HUES6 (cell line): ENCODE results near the gene ZFP36L1.

Experiments used
- H3K27ac ChIP-seq: 2 replicates; pipeline ENCODE4 v1.7.0; 2013; ENCODE audit warnings: low read depth, mild to moderate bottlenecking, low read length, inconsistent platforms
- H3K27me3 ChIP-seq: 2 replicates; pipeline ENCODE4 v1.6.1; 2013; ENCODE audit warnings: low read length; ENCODE audit not compliant: control insufficient read depth, insufficient read depth
- H3K36me3 ChIP-seq: 2 replicates; pipeline ENCODE4 v1.6.1; 2013; ENCODE audit warnings: low read length; ENCODE audit not compliant: control insufficient read depth, insufficient read depth
- H3K4me1 ChIP-seq: 2 replicates; pipeline ENCODE4 v1.6.1; 2013; ENCODE audit warnings: low read length; ENCODE audit not compliant: control insufficient read depth, insufficient read depth
- H3K4me3 ChIP-seq: 2 replicates; pipeline ENCODE4 v1.5.1; 2013; ENCODE audit warnings: low read depth, low read length
- H3K9ac ChIP-seq: one replicate; pipeline ENCODE4 v1.6.1; 2013; ENCODE audit warnings: mild to moderate bottlenecking, low read length
- H3K9me3 ChIP-seq: 2 replicates; pipeline ENCODE4 v1.6.1; 2013; ENCODE audit warnings: low read depth, low read length; ENCODE audit not compliant: control insufficient read depth, insufficient read depth

Gene ZFP36L1

DNA sequence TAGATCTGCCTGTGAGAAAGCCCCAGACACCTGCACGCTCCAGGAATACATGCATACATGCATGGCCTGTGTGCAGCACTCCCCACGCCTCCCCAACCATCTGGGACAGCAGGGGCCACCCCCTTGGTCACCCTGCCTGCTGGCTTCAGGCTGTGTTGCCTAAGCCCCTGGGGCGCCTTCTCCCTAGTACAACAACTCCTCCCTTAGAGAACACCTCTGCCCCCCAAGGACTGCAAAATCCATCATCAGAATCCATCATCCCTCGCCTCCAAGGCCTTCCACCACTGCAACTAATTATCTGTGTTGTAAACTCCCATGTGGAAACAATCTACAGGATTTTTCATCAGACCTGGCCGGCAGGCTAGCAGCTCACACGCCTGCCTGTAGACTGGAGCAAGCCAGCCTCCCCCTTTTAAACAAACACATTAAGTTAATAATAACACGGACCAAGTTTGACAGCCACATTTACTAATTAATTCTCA lies 36.8 kb downstream of the ZFP36L1 start:
- Histone ChIP-seq H3K4me1 (no peaks in the 10 kb centered on the region; the same call in 1 of the 2 replicates), H3K9ac (no peak overlapping the region), H3K4me3 (no peak overlapping the region), H3K36me3 (no peaks in the 10 kb centered on the region), H3K27me3 (no peaks in the 10 kb centered on the region), H3K27ac (no peak overlapping the region), H3K9me3 (no peaks in the 10 kb centered on the region)

GRCh38 chr14:68755016-68755353 lies 37.9 kb downstream of the ZFP36L1 start:
- Histone ChIP-seq H3K27me3 (no peaks in the 10 kb centered on the region), H3K36me3 (no peaks in the 10 kb centered on the region), H3K4me1 (no peaks in the 10 kb centered on the region; the same call in 1 of the 2 replicates), H3K9ac (no peak overlapping the region), H3K27ac (no peak overlapping the region), H3K4me3 (no peak overlapping the region), H3K9me3 (no peaks in the 10 kb centered on the region)

DNA sequence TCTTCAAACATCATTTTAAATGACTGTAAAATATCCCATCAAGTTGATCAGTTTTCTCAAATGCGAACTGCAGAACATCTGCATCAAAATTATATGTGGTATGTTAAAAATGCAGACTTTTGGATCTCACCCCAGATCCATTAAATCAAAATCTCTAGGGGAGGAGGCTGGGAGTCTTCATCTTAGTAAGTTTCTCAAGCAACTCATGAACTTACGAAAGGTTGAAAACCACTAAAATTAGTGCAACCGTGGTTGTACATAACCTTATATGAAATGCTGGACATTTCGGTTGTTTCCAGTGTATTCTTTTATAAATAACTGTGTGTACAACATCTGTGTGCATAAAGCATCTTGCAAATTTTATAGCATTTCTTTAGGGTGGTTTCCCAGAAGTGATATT lies 39.2 kb downstream of the ZFP36L1 start:
- H3K9me3 ChIP-seq = no peaks in the 10 kb centered on the region

GRCh38 chr14:68752271-68753006 lies 40.4 kb downstream of the ZFP36L1 start:
- Histone ChIP-seq H3K27me3 (no peaks in the 10 kb centered on the region), H3K9me3 (no peaks in the 10 kb centered on the region), H3K9ac (no peak overlapping the region), H3K27ac (no peak overlapping the region), H3K36me3 (no peaks in the 10 kb centered on the region), H3K4me3 (no peak overlapping the region), H3K4me1 (no peaks in the 10 kb centered on the region)

More for the DNA sequence above, 39.2 kb downstream of the ZFP36L1 start:
- Histone ChIP-seq H3K9ac (no peak overlapping the region), H3K27me3 (no peaks in the 10 kb centered on the region), H3K27ac (no peak overlapping the region), H3K4me3 (no peak overlapping the region), H3K4me1 (no peaks in the 10 kb centered on the region; the same call in 1 of the 2 replicates), H3K36me3 (no peaks in the 10 kb centered on the region)

DNA sequence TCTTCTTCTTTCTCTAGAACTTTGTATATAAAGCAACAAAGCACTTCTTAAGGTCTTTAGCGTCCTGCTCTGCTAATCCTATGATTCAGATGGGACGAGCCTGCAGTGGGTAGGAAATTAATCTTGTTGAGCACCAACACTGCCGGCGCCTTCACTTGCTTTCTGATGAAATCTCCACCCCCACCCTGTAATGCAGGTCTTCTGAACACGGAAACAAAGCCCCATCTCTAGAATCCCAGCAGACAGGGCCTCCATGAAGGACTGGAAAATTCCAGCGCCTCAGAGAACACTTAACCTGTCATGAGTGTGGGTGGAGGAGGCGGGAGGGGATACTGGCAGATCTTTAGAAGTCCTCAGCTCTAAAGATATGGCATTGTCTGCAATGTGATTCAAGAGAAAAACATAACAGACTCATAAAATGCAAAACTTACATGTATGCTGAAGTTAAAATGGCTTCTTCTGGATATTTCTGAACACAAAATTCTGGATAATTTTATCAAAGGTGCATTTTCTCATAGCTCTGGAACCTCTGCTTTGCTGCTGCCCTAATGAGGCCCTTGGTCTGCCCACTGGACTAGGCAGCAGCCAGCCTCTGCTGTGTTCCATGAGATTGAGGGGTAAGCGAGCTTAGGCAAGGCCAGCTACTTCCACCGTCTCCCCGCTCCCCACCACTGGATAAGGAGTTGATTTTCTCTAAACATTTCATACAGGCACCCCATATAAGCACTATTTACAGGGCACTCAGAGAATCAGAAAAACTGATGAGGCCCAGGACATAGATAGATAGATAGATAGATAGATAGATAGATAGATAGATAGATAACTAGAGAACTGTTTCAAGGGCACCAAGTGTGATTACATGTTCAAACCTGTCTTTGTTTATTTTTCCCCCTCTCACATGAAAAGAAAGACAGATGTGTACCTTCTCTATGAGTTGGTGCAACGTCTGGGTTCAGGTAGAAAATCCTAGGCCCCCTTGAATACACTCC lies 43.1 kb downstream of the ZFP36L1 start:
- H3K27me3 ChIP-seq = no peaks in the 10 kb centered on the region
- H3K9ac ChIP-seq = no peak overlapping the region
- no peaks in the 10 kb centered on the region for H3K9me3 ChIP-seq
- H3K36me3 ChIP-seq = no peaks in the 10 kb centered on the region
- no peak overlapping the region for H3K4me3 ChIP-seq
- H3K27ac ChIP-seq = no peak overlapping the region
- no peaks in the 10 kb centered on the region for H3K4me1 ChIP-seq

- H3K4me3 ChIP-seq = no peak overlapping the region
These were observed 44.2 kb downstream of the ZFP36L1 start for GRCh38 chr14:68748691-68749090.

DNA sequence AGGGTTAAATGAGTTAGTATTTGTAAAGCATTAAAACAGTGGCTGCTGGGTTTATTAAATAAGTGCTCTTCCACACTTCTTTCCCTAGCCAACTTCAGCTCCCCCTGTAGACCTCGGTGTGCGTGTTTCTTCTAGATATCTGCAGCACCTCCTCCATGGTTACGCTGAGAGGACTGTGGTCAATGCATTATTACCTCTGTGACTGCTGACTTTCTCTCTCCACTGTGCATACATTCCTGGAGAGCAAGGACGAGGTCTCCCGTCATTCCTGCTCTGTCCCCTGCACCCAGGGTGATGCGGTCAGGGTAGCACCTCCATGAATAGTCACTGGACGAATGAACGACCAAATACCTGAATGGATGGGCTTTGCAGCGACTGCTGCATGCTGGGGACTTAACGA lies 44.6 kb downstream of the ZFP36L1 start:
- Histone ChIP-seq H3K4me1 (no peaks in the 10 kb centered on the region), H3K9ac (no peak overlapping the region), H3K9me3 (no peaks in the 10 kb centered on the region), H3K36me3 (no peaks in the 10 kb centered on the region), H3K27ac (no peak overlapping the region), H3K4me3 (no peak overlapping the region), H3K27me3 (no peaks in the 10 kb centered on the region)

More at GRCh38 chr14:68748691-68749090, 44.2 kb downstream of the ZFP36L1 start:
- no peaks in the 10 kb centered on the region for H3K4me1 ChIP-seq
- H3K27ac ChIP-seq = no peak overlapping the region
- H3K27me3 ChIP-seq = no peaks in the 10 kb centered on the region
- no peaks in the 10 kb centered on the region for H3K36me3 ChIP-seq
- no peak overlapping the region for H3K9ac ChIP-seq
- no peaks in the 10 kb centered on the region for H3K9me3 ChIP-seq

GRCh38 chr14:68747393-68747792 lies 45.5 kb downstream of the ZFP36L1 start:
- H3K27me3 ChIP-seq = no peaks in the 10 kb centered on the region
- H3K9ac ChIP-seq = no peak overlapping the region

GRCh38 chr14:68744613-68745012 lies 48.3 kb downstream of the ZFP36L1 start:
- Histone ChIP-seq H3K27ac (no peak overlapping the region), H3K36me3 (no peaks in the 10 kb centered on the region), H3K4me3 (no peak overlapping the region), H3K4me1 (no peaks in the 10 kb centered on the region), H3K27me3 (no peaks in the 10 kb centered on the region), H3K9ac (no peak overlapping the region), H3K9me3 (peaks cover 8% of the 10 kb centered on the region)

More at GRCh38 chr14:68747393-68747792, 45.5 kb downstream of the ZFP36L1 start:
- Histone ChIP-seq H3K4me3 (no peak overlapping the region), H3K27ac (no peak overlapping the region), H3K36me3 (no peaks in the 10 kb centered on the region), H3K4me1 (no peaks in the 10 kb centered on the region), H3K9me3 (no peaks in the 10 kb centered on the region)

DNA sequence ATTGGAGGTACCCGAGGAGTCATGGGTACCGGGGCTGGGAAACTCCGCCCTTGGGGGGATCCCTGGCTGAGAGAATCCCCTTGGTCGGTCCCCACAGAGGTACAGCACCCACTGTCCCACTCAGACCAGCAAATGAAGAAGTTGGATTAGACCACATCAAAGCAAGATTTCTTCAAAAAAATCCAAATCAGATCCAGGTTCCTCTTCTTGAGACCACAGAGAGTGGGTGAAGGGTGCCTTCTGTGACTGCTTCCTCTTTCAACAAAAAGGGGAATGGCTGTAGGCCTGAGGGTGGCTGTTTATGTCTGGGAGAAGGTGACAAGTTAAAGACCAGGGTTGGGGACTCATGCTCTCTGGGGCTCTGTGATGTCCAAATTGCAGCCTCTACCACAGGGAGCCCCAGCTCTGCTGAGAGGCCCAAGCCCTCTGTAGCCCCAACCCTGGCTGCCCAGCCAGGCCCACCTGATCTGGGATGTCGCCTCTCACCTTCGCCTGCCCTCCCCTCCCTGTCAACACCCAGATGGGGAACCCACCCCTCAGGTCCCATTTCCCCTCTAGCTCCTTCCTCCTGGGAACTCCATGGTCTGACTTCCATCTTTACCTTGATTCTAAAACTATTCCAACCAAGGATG lies 50.9 kb downstream of the ZFP36L1 start:
- Histone ChIP-seq H3K4me3 (no peak overlapping the region), H3K27me3 (no peaks in the 10 kb centered on the region), H3K9me3 (peaks cover 8% of the 10 kb centered on the region), H3K36me3 (no peaks in the 10 kb centered on the region), H3K27ac (no peak overlapping the region), H3K4me1 (no peaks in the 10 kb centered on the region; the same call in 1 of the 2 replicates), H3K9ac (no peak overlapping the region)
